NCI-H69 (cell line): ENCODE results near the gene OR5T1.

Experiments
- DNase-seq: peaks from one replicate; lab custom pipeline; 2025; lab: John Stamatoyannopoulos, UW

Gene OR5T1

GRCh38 chr11:56273854-56274253 is at the start of gene OR5T1:
OR5T1 (plus strand) TSS chr11:56274154; CDS start chr11:56275639, 1,485 bp downstream.
- no peak for DNase-seq

GRCh38 chr11:56234155-56234554 is 39.8 kb upstream of the OR5T1 start, which contains the start of gene OR5T2:
OR5T2 (minus strand) TSS chr11:56234255; CDS start chr11:56233062, 1,193 bp downstream.
- DNase-seq: no peak

- no peak for DNase-seq
Observed at GRCh38 chr11:56251954-56252353, 22.0 kb upstream of the OR5T1 start, which contains the start of gene OR5T3. OR5T3 (plus strand) TSS chr11:56252254; CDS start chr11:56252254, 0 bp downstream.

DNA sequence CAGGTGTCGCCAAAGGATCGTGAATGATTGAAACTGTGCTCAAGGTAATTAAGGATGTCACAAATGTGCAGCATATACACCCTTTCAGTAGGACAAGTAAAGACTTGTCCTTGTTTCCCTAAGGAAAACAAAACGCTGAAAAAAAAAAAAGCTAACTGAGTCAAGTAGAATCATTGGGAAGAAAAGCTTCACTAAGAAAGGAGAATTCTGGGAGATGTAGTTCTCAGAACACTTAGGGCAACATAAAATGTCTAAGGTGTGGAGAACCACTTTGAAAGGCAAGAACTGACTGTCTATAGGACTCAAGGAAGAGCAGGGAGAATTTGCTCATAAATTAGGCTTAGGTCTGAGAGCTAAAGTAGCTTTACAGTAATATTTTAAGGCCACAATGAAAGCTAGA is 2.9 kb upstream of the OR5T1 start:
- no peak for DNase-seq

GRCh38 chr11:56292154-56292553 is 18.2 kb downstream of the OR5T1 start, which contains the start of gene OR8H1:
OR8H1 (minus strand) TSS chr11:56292254; CDS start chr11:56291062, 1,192 bp downstream.
- no peak for DNase-seq

GRCh38 chr11:56296898-56297297 is 22.9 kb downstream of the OR5T1 start:
- DNase-seq: no peak

DNA sequence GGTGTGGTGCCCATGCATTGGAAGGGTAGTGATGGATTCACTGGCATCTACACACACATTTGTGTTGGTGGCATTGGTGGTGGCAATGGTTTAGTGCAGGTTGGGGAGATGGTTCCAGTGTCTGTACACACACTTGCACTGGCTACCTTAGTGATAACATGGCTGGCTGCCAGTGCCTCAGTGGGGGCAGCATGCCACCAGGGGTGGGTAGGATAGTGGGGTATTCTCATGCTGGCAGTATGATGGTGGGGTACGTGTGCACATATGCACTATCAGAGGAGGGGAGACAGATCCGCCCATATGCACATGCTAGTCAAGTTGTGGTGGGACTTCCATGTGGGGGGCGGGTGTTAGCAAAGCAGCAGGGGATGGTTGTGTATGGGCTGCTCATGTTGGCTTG is 33.9 kb downstream of the OR5T1 start:
- no peak for DNase-seq

DNA sequence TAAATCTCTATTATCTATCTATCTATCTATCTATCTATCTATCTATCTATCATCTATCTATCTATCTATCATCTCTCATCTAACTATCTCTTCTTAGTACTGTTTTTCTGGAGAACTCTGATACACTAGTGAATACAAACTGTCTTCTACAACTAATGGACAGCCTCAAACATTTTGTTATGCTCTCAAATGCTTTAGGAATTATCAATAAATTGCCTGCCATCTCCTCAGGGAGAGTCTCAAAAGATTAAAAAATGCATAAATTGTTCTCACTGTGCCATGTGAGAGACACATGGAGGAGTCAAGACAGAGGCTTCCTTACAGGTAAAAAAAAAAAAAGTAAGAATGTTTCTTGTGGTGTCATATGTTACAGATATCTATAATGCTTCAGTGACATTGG is 40.9 kb downstream of the OR5T1 start, which contains the start of gene OR8K3:
TSS of gene OR8K3 (plus strand) at position 301 of the 400 bp plus-strand sequence. CDS start 3,163 bp downstream, outside the sequence.
- no peak for DNase-seq
